NCI-H2171 treated with DMSO at 0.1 percent for 48 hours (cell line): ENCODE results near the gene SERINC5.
"Not testable (repeated sequence)": the region's sequence is repeated elsewhere in the genome, so short reads cannot be mapped to it uniquely, and the experiment has no call there.

ENCODE experiments used
- DNase-seq: peaks from one replicate; lab custom pipeline; 2025; lab: John Stamatoyannopoulos, UW

Gene SERINC5

DNA sequence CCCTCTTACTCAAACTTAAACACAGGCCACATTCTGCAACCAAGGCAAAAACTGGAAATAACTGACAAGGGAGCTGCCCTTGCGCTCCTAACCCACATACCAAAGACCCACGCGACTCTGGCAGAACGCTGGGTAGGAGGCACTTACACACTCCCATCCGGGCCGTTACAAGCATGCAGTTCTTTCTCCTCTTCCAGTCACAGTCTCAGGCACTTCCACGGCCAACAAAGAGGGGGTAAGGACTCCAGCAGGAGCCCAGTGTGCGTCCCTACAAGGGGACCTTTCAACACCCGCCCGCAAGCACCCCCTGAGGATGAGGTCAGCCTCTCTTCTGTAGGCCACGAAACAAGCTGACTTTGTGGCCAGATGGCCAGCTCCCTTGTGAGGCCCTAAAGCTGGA is 57.4 kb downstream of the SERINC5 start:
- no peak for DNase-seq

DNA sequence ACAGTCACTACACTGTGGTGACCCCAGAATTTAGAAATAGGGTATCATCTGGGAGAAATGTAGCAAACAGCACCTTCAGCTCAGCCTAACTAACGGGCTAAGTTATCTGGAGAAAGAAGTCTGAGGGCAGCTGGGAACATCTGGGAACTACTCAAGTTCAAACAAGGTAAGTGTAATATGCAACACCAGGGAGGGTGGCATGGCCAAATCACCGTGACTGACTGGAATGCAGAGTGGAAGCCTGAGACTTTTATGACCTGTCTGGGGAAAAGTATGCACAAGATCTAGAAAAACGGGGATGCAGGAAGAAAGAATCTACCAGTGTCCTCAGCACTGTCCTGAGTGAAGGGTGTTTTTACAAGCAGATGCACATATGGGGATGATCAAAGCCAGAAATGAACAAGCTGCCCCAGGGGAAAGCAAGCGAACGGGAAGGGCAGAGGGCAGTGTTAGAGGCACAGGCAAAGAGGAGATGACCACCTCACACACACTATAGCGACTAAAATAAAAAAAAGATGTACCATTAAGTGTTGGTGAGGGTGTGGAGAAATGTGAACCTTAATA is 59.9 kb downstream of the SERINC5 start:
- no peak for DNase-seq

DNA sequence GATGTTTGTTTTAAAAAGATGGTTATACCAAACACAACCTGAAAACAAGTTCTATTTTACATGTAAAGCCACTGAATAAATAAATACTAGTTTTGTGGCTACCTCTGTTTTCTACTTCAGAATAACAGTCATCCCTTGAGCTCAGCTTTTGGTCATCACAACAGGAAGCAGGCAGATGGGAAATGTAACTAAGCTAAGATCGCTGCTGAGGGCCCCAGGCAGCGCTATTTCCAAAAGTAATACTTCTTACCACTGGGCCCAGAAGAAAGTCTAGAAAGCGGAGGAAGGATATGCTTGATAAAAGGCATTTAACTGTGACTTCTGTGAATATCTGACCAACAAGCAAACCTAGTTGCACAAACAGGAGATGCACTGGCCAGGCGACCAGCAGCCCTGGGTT is 61.4 kb downstream of the SERINC5 start:
- no peak for DNase-seq

DNA sequence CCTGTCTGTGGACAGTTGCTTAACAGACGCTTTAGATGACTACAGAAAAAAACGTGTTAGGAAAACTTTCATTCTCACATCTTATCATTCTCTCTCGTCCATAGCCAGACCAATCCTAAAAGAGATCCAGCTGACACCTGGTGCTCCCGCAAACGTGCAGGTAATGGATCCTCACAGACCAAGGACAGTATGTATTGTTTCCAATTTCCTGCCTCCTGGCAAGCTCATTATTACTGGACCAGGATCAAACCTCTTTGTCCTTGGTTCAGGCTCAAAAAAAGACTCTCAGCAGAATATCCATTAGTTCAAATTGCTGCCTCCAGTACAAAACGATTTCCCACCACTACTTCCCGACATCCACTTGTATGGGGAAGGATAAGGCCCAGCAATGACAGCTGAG is 62.4 kb downstream of the SERINC5 start:
- DNase-seq, result no peak

DNA sequence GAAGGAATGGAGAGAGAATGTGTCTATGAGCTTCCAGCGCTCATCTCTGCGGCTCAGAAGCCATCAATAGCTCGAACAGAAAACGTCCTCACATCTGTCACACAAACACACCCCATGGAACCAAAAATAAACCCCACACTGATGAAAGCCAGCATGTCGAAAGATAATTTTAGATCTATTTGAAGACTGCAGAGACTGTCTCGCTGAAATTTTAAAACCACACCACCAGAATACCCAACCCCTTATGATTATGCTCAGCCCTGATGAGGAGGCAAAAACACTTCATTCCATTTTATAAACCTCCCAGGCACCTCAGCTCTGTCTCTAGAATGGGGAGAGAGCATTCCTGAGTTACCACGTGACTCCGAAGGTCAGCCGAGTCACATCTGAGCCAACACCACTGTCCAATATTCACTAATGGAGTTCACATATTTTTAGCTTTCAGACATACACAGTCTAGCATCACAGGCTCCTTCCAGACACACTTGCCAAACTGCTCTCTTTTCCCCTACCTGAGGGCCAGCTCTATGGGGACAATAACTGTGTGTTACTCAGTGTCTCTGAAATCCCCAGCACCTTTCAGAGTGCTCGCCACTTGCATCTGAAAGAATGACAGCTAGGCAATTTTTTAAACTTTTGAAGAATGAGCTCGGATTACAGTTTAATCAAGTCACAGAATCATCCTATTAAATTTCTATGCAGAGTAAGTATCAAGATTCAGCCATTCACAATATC is 63.2 kb downstream of the SERINC5 start:
- DNase-seq, result no peak

DNA sequence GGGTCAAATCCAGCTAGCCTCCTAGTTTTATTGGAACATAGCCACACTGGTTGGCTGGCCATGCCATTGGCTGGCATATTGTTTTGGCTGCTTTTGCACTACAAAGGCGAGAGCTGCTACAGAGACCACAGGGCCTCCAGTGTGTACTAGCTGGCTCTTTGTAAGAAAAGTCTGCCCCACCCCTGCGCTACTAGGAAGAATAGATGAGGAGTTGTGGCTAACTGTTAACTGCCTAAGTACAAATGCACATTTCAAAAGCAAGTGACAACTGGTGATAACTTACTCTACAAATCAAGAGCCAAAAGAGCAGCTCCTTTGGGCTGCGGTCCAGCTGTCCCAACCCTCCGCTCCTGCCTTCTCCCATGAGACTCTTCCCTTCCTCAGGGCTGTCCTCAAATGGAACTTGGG is 63.9 kb downstream of the SERINC5 start:
- DNase-seq, result no peak

DNA sequence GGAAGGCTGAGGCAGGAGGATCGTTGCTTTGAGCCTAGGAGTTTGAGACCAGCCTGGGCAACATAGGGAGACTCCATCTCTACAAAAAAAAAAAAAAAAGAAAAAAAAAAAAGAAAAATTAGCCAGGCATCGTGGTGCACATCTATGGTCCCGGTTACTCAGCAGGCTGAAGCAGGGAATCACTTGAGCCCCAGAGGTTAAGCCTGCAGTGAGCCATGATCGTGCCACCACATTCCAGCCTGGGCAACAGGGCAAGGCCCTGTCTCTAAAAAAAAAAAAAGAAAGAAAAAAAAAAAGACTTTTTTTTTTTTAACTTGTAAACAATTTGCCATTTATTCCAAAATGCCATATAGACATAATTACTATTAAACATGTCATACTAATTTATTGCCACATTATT is 64.5 kb downstream of the SERINC5 start:
- no peak for DNase-seq

DNA sequence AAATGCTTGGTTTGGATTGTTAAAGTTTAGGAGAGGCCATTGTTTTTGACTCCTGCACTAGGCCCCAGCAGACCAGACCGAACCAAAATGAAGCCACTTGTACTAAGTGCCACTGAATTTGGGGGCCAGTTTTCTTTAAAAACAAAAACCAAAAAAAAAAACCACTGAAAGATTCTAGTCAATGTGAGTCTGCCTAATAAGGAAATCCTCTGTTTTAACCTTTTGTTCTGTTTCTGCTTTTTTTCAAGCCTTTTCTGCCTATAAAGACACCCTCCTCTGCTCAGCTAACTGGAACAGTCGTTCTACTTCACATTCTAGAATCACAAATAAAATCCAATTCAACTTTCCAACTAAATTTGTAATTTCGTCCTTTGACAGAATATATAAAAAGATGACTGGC is 64.9 kb downstream of the SERINC5 start:
- DNase-seq, result no peak

DNA sequence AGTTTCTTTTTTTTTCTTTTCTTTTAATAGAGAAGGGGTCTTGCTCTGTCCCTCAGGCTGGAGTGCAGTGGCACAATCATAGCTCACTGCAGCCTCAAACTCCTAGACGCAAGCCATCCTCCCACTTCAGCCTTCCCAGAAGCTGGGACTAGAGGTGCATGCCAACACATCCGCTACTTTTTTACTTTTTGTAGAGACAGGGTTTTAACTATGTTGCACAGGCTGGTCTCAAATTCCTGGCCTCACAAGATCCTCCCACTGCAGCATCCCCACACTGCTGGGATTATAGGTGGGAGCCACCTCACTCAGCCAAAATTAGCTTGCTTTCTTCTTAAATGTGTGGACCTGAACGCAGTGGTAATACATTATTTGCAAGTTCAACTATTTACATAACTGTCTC is 66.1 kb downstream of the SERINC5 start:
- no peak for DNase-seq

DNA sequence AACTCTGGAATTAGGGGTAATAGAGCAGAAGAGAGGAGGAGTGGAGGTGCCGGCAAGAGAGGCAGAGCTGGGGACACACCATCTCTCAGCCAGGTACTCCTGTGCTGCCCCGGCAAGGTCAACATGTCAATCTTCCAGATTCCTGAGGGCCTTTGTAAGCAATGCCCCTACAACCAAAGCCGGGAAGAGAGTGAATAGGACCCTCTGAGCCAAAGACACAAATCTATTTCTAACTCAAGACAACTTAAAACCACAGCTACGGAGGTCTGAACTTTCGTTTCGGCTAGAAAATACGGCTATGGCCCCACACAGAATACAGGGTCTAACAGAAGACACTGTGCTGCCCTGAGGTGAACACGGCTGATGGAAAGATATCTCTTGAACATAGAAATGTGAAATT is 66.6 kb downstream of the SERINC5 start:
- DNase-seq, result no peak

DNA sequence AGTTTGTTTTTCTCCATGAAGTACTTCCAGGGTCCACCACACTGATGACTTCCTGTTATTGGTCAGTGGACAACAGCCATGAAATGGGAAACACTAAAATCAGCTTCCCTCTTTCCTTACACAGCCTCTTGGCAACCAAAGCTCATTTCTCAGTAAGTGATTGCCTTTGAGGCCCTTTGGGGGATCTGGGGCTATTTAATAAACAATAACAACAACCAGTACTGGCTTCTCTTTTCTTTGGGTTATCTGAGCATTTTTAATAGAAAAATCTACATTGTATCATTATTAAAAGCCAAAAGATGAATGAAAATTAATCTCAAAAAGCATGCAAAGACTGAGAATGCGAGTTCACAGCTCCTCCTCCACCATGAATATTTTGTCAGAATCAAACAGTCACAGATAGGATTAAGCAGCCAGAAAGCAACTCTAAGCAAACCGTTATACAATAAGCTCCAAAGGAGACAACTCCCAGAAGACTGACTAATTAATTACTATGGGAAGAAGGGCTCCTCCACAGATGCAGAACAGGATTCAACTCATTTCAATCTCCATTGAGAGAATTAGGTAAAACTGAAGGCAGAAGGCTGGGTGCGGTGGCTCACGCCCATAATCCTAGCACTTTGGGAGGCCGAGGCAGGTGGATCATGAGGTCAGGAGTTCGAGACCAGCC is 68.3 kb downstream of the SERINC5 start:
- DNase-seq, result no peak

DNA sequence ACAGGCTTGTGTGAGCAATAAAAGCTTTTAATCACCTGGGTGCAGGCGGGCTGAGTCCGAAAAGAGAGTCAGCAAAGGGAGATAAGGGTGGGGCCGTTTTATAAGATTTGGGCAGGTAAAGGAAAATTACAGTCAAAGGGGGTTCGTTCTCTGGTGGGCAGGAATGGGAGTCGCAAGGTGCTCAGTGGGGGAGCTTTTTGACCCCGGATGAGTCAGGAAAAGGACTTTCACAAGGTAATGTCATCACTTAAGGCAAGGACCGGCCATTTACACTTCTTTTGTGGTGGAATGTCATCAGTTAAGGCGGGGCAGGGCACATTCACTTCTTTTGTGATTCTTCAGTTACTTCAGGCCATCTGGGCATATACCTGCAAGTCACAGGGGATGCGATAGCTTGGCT is 70.3 kb downstream of the SERINC5 start:
- DNase-seq, result not testable (repeated sequence)

DNA sequence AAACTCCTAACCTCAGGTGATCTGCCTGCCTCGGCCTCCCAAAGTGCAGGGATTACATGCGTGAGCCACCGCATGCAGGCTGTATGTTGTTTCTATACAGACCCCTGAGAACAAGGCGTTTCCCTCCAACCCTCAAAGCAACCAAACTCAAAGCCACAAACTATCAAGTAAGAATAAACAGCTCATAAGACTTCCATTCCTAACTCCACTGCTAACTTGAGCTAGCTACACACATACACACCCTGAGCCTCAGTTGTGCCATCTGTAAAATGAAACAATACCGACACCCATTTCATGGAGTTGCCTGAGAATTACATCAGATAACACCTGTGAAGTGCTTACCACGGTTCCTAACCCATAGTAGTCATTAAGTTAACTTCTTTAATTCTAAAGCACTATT is 70.8 kb downstream of the SERINC5 start:
- no peak for DNase-seq

DNA sequence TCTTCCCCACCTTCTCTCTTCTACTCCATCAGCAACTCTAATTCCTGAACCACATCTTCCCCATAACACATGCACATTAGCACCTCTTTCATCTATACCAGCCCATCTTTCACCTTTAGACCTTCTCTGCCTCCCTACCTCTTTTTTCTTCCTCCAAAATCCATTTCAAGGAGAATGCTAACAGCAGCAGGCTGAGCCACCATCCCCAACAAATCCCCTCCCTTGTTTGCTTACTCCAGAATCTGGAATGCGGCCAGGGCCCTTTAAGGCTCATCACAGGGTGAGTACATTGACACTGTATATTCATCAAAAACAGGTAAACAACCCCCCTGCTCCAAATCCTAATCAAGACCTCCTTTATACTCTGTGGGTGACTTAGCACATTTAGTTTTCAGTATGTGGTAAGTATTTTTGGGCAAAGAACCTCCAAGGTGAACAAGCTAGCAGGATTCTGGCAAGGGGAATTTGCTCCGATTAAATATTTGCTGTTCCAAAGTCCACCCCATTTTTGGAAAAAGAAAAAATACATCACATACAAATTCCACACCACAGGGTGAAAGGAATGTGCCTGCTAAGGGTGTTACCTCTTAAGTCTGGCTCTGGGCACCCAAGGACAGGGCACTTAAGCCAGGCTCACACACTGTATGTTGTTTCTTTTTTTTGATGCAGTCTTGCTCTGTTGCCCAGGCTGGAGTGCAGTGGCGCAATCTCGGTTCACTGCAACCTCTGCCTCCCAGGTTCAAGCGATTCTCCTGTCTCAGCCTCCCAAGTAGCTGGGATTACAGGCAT is 71.4 kb downstream of the SERINC5 start:
- DNase-seq, result peak; percentile 32

DNA sequence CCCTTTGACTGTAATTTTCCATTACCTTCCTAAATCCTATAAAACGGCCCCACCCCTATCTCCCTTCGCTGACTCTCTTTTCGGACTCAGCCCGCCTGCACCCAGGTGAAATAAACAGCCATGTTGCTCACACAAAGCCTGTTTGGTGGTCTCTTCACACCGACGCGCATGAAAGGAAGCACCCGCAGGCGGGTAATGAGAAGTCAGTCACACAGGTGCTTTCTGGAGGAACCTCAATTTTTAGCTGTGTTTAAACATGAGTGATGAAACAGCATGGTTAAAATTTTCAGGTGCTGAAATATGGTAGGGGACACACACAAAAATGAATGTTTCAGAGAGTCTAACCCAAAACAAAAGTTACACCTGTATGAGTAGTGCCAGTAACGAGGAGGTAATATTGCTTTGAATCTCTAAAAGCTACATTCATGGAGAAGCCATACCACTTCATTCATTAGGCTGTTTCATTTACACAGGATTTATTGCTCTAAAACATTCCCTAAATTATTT is 72.1 kb downstream of the SERINC5 start:
- DNase-seq, result not testable (repeated sequence)

DNA sequence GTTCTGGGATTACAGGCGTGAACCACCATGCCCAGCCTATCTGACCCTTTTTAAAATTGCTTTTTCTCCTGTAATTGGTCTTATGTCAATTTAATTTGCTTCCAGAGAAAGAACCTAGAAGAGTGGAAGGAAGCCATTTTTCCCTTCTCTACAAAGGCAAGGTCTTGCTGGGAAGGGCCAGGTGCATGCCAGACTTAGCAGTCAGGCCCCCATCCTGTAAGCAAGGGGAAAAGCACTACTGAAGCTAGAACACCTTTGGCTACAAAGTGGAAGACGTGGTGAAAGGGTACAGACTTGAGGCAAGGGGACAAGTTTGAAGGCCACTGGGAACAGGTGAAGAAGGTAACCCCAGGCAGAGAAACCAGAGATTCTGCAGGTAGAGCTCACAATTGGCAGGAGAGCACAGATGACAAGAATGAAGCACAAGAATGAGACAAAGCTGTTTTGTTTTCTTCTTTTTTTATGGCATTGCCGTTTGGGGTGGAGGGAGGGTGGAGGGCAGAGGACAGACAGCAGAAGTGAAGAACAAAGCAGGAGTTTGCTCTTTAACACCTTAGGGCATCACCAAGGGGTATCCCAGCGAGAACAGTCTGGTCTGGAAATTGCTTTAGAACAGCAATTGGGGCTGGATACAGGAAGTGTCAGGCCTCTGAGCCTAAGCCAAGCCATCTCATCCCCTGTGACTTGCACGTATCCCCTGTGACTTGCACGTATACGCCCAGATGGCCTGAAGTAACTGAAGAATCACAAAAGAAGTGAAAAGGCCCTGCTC is 72.9 kb downstream of the SERINC5 start:
- no peak for DNase-seq

DNA sequence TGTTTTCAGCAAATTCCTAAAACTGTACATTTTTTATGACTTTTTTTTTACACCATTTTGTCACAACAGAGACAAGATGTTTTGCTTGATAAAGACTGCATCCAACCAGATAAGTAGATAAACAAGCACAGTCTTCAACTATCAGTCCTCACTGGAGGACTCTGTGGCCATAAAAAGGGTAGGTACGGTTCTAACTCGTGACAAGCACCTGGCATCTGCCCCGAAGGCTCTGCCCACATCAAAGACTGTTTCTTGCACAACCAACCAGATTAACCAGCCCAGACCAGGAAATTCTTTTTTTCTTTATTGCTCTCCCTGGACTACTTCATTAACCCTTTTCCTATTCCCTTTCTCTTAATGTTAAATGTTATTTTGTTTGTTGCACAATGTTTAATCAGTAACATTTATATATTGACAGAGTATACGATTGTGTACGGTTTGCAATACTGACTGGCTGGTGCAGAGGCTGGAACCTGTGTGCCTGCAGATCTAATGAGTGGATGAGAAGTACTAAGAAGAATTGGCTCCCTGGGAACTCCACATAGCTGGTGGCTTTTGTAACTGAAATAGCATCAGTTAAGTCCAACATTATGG is 74.1 kb downstream of the SERINC5 start:
- no peak for DNase-seq

DNA sequence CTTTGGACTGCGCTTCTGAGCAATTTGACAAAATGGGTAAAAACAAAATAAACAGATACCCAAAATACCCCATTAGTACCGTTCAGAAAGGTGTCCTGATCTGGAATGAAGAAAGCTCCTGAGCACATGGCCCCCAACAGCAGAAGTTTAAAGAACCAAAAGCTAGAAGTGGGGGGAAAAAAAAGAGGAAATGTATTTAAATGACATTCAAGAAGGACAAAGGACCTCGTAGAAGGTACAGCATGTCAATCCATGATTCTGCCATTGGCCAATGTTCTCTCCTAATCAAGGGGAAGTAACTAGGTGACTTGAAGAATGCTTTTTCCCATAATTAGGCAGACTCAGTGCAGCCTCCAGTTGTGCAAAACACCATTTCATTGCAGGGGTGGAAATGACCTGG is 78.6 kb downstream of the SERINC5 start:
- DNase-seq, result no peak

DNA sequence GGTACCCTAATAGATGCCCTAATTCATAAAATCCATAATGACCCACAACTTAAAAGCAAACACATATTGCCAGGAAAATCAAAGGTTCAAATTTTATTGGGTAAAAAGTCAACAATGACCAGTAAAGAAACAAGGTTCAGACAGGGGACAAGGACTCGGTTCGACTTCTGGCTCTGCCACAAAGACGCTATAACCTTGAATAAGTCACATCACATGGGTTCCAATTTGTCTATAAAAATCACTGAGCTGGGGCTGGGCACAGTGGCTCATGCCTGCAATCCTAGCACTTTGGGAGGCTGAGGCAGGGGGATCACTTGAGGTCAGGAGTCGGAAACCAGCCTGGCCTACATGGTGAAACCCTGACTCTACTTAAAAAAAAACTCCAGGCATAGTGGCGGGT is 80.5 kb downstream of the SERINC5 start:
- DNase-seq, result no peak

DNA sequence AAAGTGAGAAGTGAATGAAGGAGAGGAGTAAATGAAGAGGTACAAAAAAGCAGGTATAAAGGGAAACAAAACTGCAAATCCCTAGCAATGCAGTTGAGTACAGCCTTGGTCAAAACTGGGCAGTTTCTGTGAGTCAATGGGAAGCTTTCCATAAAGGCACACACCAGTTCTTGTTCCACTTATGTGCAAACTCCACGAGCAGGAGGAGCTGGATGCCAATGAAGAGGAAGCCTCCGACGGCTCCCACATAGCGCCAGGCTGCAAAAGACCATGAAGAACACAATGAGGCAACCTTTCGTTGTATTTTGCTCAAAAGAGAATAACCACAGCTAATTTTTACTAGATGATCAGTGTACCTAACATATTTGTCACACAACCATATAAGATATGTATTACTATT is 81.1 kb downstream of the SERINC5 start:
- DNase-seq, result no peak

DNA sequence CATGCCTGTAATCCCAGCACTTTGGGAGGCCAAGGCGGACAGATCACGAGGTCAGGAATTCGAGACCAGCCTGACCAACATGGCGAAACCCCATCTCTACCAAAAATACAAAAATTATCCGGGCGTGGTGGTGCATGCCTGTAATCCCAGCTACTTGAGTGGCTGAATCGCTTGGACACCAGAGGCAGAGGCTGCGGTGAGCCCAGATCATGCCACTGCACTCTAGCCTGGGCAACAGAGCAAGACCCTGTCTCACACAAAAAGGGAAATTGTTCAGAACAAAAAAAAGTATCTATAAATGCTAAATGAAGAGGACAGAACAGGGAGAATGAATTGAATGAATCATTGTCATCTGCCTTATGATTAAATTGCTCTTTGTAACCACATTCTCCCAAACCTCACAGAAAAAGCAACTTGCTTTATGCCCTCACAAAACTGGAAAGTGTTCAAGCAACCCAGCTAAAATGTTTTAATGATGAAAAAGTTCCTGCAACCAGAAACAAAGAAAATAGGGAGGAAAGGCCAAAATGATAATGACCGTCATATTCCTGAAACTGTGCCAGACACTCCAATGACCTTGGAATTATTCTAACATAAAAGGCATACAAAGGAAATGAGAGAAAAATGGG is 83.7 kb downstream of the SERINC5 start:
- no peak for DNase-seq
